GM19397 (cell line): ENCODE results near the gene OSBPL5.
"Not testable (repeated sequence)": the region's sequence is repeated elsewhere in the genome, so short reads cannot be mapped to it uniquely, and the experiment has no call there.

Experiments
- ATAC-seq: cut with Tn5 transposase; IDR thresholded peaks from one replicate; pipeline ENCODE4 v1.9.1; 2021; ENCODE audit warnings: mild to moderate bottlenecking, moderate library complexity; ENCODE audit not compliant: unreplicated experiment

OSBPL5 gene

GRCh38 chr11:3089236-3090061 is 75.7 kb downstream of the OSBPL5 start:
- ATAC-seq = no peak

- no peak for ATAC-seq
Measured at GRCh38 chr11:3088806-3089205, 76.3 kb downstream of the OSBPL5 start.

- no peak for ATAC-seq
Measured at GRCh38 chr11:3087821-3088800, 77.0 kb downstream of the OSBPL5 start.

- no peak for ATAC-seq
Measured at GRCh38 chr11:3087373-3087772, 77.7 kb downstream of the OSBPL5 start.

GRCh38 chr11:3086671-3087150 is 78.4 kb downstream of the OSBPL5 start:
- no peak for ATAC-seq

- ATAC-seq = no peak
Measured at GRCh38 chr11:3086114-3086513, 79.0 kb downstream of the OSBPL5 start.

- ATAC-seq = no peak
Measured at GRCh38 chr11:3085052-3085451, 80.1 kb downstream of the OSBPL5 start.

- no peak for ATAC-seq
Measured at GRCh38 chr11:3083321-3083720, 81.8 kb downstream of the OSBPL5 start.

- no peak for ATAC-seq
Measured at GRCh38 chr11:3081386-3081751, 83.7 kb downstream of the OSBPL5 start.

GRCh38 chr11:3080733-3081385 is 84.3 kb downstream of the OSBPL5 start:
- no peak for ATAC-seq

- ATAC-seq = no peak
Measured at GRCh38 chr11:3080104-3080503, 85.0 kb downstream of the OSBPL5 start.

GRCh38 chr11:3077846-3078440 is 87.2 kb downstream of the OSBPL5 start:
- ATAC-seq = no peak

- ATAC-seq = no peak
Measured at GRCh38 chr11:3077189-3077836, 87.8 kb downstream of the OSBPL5 start.

GRCh38 chr11:3074912-3075589 is 90.1 kb downstream of the OSBPL5 start:
- no peak for ATAC-seq

- ATAC-seq = no peak
Measured at GRCh38 chr11:3073029-3073435, 92.1 kb downstream of the OSBPL5 start.

- no peak for ATAC-seq
Measured at GRCh38 chr11:3069425-3069824, 95.7 kb downstream of the OSBPL5 start.

GRCh38 chr11:3066308-3066707 is 98.8 kb downstream of the OSBPL5 start:
- not testable (repeated sequence) for ATAC-seq

GRCh38 chr11:3064709-3065108 is 100.4 kb downstream of the OSBPL5 start:
- ATAC-seq = not testable (repeated sequence)

GRCh38 chr11:3063876-3064275 is 101.2 kb downstream of the OSBPL5 start:
- ATAC-seq = not testable (repeated sequence)

GRCh38 chr11:3063432-3063831 is 101.7 kb downstream of the OSBPL5 start:
- ATAC-seq = not testable (repeated sequence)
